Measurements from ENCODE around the gene RAI1.
A peak's percentile ranks its signal among the peaks of the same experiment; 100 is the strongest.

Gene RAI1

GRCh38 chr17:17749921-17750320 is 68.7 kb downstream of the RAI1 start:
- in situ Hi-C loops (cut with MboI; ENCODE audit: low sequenced_read_pairs, unreplicated experiment) = no loop called here
- DNase-seq (ENCODE audit: low spot score) = peak; percentile 73
- TF ChIP-seq CTCF (IDR thresholded peaks at IDR 0.05; ENCODE audit: borderline replicate concordance, control extremely low read depth, extremely low read depth, insufficient read depth, missing control alignments) = no peak

GRCh38 chr17:17750881-17751280 is 69.6 kb downstream of the RAI1 start:
- no peak for TF ChIP-seq CTCF (IDR thresholded peaks at IDR 0.05; ENCODE audit: borderline replicate concordance, control extremely low read depth, extremely low read depth, insufficient read depth, missing control alignments)
- DNase-seq (ENCODE audit: low spot score) = peak; percentile 77
- in situ Hi-C loops (cut with MboI; ENCODE audit: low sequenced_read_pairs, unreplicated experiment) = no loop called here

GRCh38 chr17:17751489-17752088 is 70.3 kb downstream of the RAI1 start:
- no peak for TF ChIP-seq CTCF (IDR thresholded peaks at IDR 0.05; ENCODE audit: borderline replicate concordance, control extremely low read depth, extremely low read depth, insufficient read depth, missing control alignments)
- in situ Hi-C loops (cut with MboI; ENCODE audit: low sequenced_read_pairs, unreplicated experiment) = no loop called here
- DNase-seq (ENCODE audit: low spot score) = no peak

- in situ Hi-C loops (cut with MboI; ENCODE audit: low sequenced_read_pairs, unreplicated experiment) = no loop called here
- peak; percentile 99 for DNase-seq (ENCODE audit: low spot score)
- peak; percentile 49 for TF ChIP-seq CTCF (IDR thresholded peaks at IDR 0.05; ENCODE audit: borderline replicate concordance, control extremely low read depth, extremely low read depth, insufficient read depth, missing control alignments)
Observed at GRCh38 chr17:17752089-17752820, 71.0 kb downstream of the RAI1 start.

GRCh38 chr17:17752821-17753321 is 71.6 kb downstream of the RAI1 start:
- DNase-seq (ENCODE audit: low spot score) = no peak
- TF ChIP-seq CTCF (IDR thresholded peaks at IDR 0.05; ENCODE audit: borderline replicate concordance, control extremely low read depth, extremely low read depth, insufficient read depth, missing control alignments) = no peak
- in situ Hi-C loops (cut with MboI; ENCODE audit: low sequenced_read_pairs, unreplicated experiment) = no loop called here

- in situ Hi-C loops (cut with MboI; ENCODE audit: low sequenced_read_pairs, unreplicated experiment) = no loop called here
- no peak for TF ChIP-seq CTCF (IDR thresholded peaks at IDR 0.05; ENCODE audit: borderline replicate concordance, control extremely low read depth, extremely low read depth, insufficient read depth, missing control alignments)
- DNase-seq (ENCODE audit: low spot score) = no peak
Observed at GRCh38 chr17:17754719-17755686, 73.7 kb downstream of the RAI1 start.

Measured in GM13976 (cell line).